ENCODE measurements around the gene TFCP2.

GRCh38 chr12:51071663-51072062 lies 101.3 kb downstream of the TFCP2 start:
- TF ChIP-seq CTCF (optimal IDR thresholded peaks at IDR 0.05 in 1 of 3, IDR thresholded peaks at IDR 0.05 in 1 of 3, conservative IDR thresholded peaks at IDR 0.05 in 1 of 3; ENCODE audit: extremely low read depth in 1 of 3, insufficient read depth in 2 of 3, low read length in 3 of 3) (no peak), EZH2 (IDR thresholded peaks at IDR 0.05; ENCODE audit: low read length) (no peak)
